Measurements from ENCODE around the gene EXOC8. TPM values are rescaled to one million over a fixed set of nuclear protein-coding genes. Genes with fewer than 3 reads are reported as not detected.

The EXOC8 gene, protein sequence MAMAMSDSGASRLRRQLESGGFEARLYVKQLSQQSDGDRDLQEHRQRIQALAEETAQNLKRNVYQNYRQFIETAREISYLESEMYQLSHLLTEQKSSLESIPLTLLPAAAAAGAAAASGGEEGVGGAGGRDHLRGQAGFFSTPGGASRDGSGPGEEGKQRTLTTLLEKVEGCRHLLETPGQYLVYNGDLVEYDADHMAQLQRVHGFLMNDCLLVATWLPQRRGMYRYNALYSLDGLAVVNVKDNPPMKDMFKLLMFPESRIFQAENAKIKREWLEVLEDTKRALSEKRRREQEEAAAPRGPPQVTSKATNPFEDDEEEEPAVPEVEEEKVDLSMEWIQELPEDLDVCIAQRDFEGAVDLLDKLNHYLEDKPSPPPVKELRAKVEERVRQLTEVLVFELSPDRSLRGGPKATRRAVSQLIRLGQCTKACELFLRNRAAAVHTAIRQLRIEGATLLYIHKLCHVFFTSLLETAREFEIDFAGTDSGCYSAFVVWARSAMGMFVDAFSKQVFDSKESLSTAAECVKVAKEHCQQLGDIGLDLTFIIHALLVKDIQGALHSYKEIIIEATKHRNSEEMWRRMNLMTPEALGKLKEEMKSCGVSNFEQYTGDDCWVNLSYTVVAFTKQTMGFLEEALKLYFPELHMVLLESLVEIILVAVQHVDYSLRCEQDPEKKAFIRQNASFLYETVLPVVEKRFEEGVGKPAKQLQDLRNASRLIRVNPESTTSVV
- total RNA-seq = 17.4 and 19.5 TPM in 2 replicates

DNA sequence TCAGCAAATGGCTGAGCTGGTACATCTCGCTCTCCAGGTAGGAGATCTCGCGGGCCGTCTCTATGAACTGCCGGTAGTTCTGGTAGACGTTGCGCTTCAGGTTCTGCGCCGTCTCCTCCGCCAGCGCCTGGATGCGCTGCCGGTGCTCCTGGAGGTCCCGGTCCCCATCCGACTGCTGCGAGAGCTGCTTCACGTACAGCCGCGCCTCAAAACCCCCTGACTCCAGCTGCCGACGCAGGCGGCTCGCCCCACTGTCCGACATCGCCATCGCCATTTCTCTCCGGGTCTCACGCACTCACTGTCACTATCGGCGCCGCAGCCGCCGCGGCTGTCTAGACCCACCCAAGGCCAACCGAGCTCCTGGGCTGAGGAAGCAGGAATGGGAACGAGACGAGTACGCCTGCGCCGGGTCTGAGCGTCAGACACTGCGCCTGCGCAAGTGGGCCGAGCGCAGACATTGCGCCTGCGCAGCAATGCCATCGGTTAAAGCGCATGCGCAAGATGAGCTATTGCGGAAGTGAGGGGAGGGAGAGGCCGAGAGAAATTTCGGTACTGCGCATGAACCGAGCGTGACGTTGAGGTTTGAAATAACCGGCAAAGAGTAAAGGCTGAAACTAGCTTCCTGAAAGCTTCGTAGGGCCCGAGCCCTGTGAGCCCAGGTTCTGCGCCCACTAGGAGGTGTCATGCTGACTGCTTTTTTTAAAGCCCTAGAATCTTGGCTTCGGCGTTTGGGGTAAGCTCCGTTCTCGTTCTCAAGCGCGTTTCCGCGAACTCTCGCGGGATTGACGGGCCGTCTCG, at the start of gene EXOC8:
Gene EXOC8, minus strand, starts transcription at position 381 of the 798 bp plus-strand sequence. Its CDS starts 107 bp downstream, at position 274.
- TF ChIP-seq, protein P1, sequence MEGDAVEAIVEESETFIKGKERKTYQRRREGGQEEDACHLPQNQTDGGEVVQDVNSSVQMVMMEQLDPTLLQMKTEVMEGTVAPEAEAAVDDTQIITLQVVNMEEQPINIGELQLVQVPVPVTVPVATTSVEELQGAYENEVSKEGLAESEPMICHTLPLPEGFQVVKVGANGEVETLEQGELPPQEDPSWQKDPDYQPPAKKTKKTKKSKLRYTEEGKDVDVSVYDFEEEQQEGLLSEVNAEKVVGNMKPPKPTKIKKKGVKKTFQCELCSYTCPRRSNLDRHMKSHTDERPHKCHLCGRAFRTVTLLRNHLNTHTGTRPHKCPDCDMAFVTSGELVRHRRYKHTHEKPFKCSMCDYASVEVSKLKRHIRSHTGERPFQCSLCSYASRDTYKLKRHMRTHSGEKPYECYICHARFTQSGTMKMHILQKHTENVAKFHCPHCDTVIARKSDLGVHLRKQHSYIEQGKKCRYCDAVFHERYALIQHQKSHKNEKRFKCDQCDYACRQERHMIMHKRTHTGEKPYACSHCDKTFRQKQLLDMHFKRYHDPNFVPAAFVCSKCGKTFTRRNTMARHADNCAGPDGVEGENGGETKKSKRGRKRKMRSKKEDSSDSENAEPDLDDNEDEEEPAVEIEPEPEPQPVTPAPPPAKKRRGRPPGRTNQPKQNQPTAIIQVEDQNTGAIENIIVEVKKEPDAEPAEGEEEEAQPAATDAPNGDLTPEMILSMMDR (IDR thresholded peaks at IDR 0.05; ENCODE audit: insufficient read depth, low read length, severe bottlenecking) = peak; percentile 16
- no peaks in the 10 kb centered on the region for H3K36me3 ChIP-seq (ENCODE audit: control insufficient read depth, insufficient read depth, low read length)
- no peaks in the 10 kb centered on the region for H3K27me3 ChIP-seq (ENCODE audit: control insufficient read depth, insufficient read depth, low read length)
- DNase-seq (ENCODE audit: low read depth) (peak; percentile 96), FAIRE-seq (peak; percentile 93)
- H3K4me3 ChIP-seq (ENCODE audit: low read depth, low read length) = peak within 1 kb of the TSS; percentile 96

DNA sequence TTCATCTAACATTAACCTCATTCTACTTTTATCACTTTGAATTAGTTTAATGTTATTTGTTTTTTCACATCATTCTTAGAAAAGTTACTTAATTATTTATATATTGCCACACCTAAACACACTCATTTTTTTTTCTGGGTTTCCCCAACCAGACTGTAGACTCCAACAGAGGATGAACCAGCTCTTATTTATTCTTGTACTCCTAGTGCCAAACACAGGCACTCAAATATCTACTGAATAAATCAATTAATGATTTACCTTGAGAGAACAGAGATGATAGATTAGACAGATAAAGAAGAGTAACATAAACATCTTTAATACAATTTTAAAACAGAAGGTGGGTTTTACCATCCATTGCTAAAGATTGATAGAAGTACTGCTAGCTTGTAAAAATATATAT, 48.8 kb upstream of the EXOC8 start:
- FAIRE-seq = no peak
- Histone ChIP-seq H3K4me3 (ENCODE audit: low read depth, low read length) (no peak overlapping the region), H3K27me3 (ENCODE audit: control insufficient read depth, insufficient read depth, low read length) (no peaks in the 10 kb centered on the region), H3K36me3 (ENCODE audit: control insufficient read depth, insufficient read depth, low read length) (no peaks in the 10 kb centered on the region)
- TF ChIP-seq, protein P1 (IDR thresholded peaks at IDR 0.05; ENCODE audit: insufficient read depth, low read length, severe bottlenecking) = no peak
- DNase-seq (ENCODE audit: low read depth) = no peak

DNA sequence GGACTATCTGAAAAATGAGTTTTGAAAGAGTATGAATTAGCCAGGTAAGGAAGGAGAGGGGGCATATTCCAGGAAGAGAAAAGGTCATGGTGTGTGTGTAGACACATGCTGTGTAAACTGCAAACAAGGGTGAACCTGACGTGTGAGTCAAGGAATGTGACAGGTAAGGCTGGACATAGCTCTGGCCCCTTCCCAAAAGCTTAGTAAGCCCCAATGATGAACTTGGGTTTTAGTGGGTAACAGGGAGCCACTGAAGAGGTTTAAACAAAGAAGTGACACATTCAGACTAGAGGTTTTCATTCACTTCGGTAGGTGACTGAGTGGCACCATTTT, 47.7 kb upstream of the EXOC8 start:
- DNase-seq (ENCODE audit: low read depth) (peak; percentile 89), FAIRE-seq (no peak)
- TF ChIP-seq, protein P1 (IDR thresholded peaks at IDR 0.05; ENCODE audit: insufficient read depth, low read length, severe bottlenecking) = no peak
- no peak overlapping the region for H3K4me3 ChIP-seq (ENCODE audit: low read depth, low read length)
- no peaks in the 10 kb centered on the region for H3K36me3 ChIP-seq (ENCODE audit: control insufficient read depth, insufficient read depth, low read length)
- no peaks in the 10 kb centered on the region for H3K27me3 ChIP-seq (ENCODE audit: control insufficient read depth, insufficient read depth, low read length)

DNA sequence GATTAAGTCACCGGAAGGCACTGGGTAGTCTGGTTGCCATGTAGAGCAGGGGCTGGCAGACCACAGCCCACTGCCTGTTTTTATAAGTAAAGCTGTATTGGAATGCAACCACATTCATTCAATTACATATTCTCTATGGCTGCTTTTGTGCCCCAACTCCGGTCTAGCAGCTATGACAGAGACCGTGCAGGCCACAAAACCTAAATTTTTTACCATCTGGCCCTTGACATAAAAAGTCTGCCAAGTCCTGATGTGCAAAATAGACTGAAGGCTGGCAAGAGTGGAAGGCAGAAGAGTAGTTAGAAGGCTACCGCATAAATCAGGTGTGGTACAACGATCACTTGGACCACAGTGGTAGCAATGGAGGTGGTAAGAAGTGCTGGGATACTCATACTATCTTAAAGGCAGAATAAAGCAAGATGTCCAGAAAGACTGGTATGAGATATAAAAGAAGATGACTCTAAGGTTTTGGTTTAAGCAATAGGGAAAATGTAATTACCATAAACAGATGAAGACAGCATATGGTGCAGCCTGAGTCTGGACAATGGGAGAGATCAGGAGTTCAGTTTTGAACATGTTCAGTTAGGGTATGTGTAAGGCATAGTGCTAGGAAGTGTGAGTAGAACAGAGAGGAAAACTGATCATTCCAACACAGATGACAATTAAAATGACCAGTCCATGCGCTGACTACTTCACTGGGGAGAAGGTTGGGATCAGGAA, 47.2 kb upstream of the EXOC8 start:
- no peak overlapping the region for H3K4me3 ChIP-seq (ENCODE audit: low read depth, low read length)
- no peaks in the 10 kb centered on the region for H3K27me3 ChIP-seq (ENCODE audit: control insufficient read depth, insufficient read depth, low read length)
- TF ChIP-seq, protein P1 (IDR thresholded peaks at IDR 0.05; ENCODE audit: insufficient read depth, low read length, severe bottlenecking) = no peak
- H3K36me3 ChIP-seq (ENCODE audit: control insufficient read depth, insufficient read depth, low read length) = no peaks in the 10 kb centered on the region
- DNase-seq (ENCODE audit: low read depth) (no peak), FAIRE-seq (peak; percentile 32)

DNA sequence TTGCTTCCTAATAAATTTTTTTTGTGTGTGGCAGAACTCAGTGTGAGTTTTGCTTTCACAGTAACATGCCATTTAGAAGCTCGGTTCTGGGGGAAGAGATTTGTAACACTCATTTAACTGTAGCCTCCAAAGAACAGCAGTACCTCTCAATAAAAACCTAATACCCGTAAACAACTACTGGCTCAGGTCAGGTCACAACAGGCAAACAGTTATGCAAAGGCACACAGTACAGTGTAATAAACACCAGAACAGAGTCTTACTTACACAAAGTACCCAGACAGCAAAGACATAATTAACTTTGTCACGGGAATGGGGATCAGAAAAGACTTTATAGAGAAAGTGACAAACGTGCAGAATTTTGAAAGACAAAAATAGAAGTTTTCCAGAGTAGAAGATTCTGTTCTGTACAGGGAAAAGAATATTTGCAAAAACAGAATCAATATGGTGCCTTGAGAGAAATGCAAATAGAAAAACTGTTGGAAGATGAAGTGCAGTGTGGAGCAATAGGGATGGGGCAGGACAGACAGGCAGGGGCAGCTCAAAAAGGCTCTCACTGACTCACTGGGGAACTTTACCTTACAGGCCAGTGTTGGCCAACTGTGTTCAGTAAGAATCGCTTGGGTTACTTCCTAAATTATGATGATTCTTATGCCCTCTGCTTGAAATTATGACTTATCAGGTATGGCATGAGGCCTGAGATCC, 45.7 kb upstream of the EXOC8 start:
- Histone ChIP-seq H3K36me3 (ENCODE audit: control insufficient read depth, insufficient read depth, low read length) (no peaks in the 10 kb centered on the region), H3K4me3 (ENCODE audit: low read depth, low read length) (no peak overlapping the region), H3K27me3 (ENCODE audit: control insufficient read depth, insufficient read depth, low read length) (no peaks in the 10 kb centered on the region)
- TF ChIP-seq, protein P1 (IDR thresholded peaks at IDR 0.05; ENCODE audit: insufficient read depth, low read length, severe bottlenecking) = no peak
- peak; percentile 88 for DNase-seq (ENCODE audit: low read depth)
- FAIRE-seq = peak; percentile 43

Data from bronchial epithelial cell (primary cell).